HEK293 (cell line): ENCODE measurements around the gene DLX2.

Experiments
- CTCF ChIA-PET: fragments of 350-600 bp; formaldehyde crosslinking; extraction: SDS; loops from one replicate; lab custom pipeline; 2021; ENCODE audit warnings: antibody characterized with exemption; lab: Yijun Ruan, JAX
- POLR2A ChIA-PET: fragments of 300-600 bp; formaldehyde crosslinking; extraction: SDS; loops from one replicate; lab custom pipeline; 2020; ENCODE audit warnings: antibody characterized with exemption, inconsistent platforms; lab: Yijun Ruan, JAX
- H3K27ac ChIP-seq: fragments of 200-500 bp; sonication (Bioruptor generic); 2 replicates; pipeline ENCODE4 v1.5.1; 2014; ENCODE audit warnings: low read depth, low read length, control low read depth, inconsistent platforms; ENCODE audit errors: extremely low read depth
- H3K36me3 ChIP-seq, 2 experiments: fragments of 200-500 bp in 1 of 2; sonication (Bioruptor generic) in 1 of 2; 1 replicate in 1 of 2; 2 replicates in 1 of 2; pipeline ENCODE4 v1.5.1; 2014 to 2017; ENCODE audit warnings: inconsistent platforms in 2 of 2, low read length in 2 of 2; ENCODE audit not compliant: control insufficient read depth in 2 of 2, insufficient read depth in 1 of 2
- H3K4me1 ChIP-seq: fragments of 200-500 bp; sonication (Bioruptor generic); 2 replicates; pipeline ENCODE4 v1.5.1; 2014; ENCODE audit warnings: mild to moderate bottlenecking, low read length, inconsistent platforms; ENCODE audit not compliant: control insufficient read depth, insufficient read depth
- H3K4me3 ChIP-seq: 2 replicates; pipeline ENCODE4 v1.5.1; 2011; ENCODE audit warnings: low read depth, mild to moderate bottlenecking, control low read depth, low read length, moderate library complexity
- H3K9me3 ChIP-seq: fragments of 200-500 bp; sonication (Bioruptor generic); 2 replicates; pipeline ENCODE4 v1.5.1; 2014; ENCODE audit warnings: low read depth, low read length, inconsistent platforms; ENCODE audit not compliant: control insufficient read depth, insufficient read depth
- AEBP2 ChIP-seq: fragments of 450-650 bp; formaldehyde crosslinking; IDR thresholded peaks from 2 replicates; pipeline ENCODE4 v1.5.1; 2016; ENCODE audit warnings: missing biosample characterization, missing genetic modification characterization, borderline replicate concordance
- GLI2 ChIP-seq: fragments of 450-650 bp; formaldehyde crosslinking; IDR thresholded peaks from 2 replicates; pipeline ENCODE4; 2017; ENCODE audit warnings: missing biosample characterization, missing genetic modification characterization, low read depth, borderline replicate concordance
- PBX3 ChIP-seq: sonication (generic); formaldehyde crosslinking; IDR thresholded peaks from 2 replicates; pipeline ENCODE4 v1.8.1; 2022; ENCODE audit warnings: mild to moderate bottlenecking, moderate library complexity, missing genetic modification reagents
- ZBTB48 ChIP-seq: fragments of 450-650 bp; formaldehyde crosslinking; IDR thresholded peaks from 2 replicates; pipeline ENCODE4 v1.5.1; 2016; ENCODE audit warnings: missing biosample characterization, missing genetic modification characterization
- ZNF133 ChIP-seq: fragments of 450-650 bp; formaldehyde crosslinking; IDR thresholded peaks from 2 replicates; pipeline ENCODE4 v1.5.1; 2016; ENCODE audit warnings: missing biosample characterization, missing genetic modification characterization
- ZNF175 ChIP-seq: fragments of 450-650 bp; formaldehyde crosslinking; IDR thresholded peaks from 2 replicates; pipeline ENCODE4 v1.5.1; 2016; ENCODE audit warnings: missing biosample characterization, missing genetic modification characterization
- ZNF274 ChIP-seq, 2 experiments: fragments of 200-500 bp in 1 of 2; fragments of 450-650 bp in 1 of 2; sonication (Bioruptor generic) in 1 of 2; formaldehyde crosslinking in 1 of 2; IDR thresholded peaks; 2 replicates each; pipeline versions ENCODE4 v1.5.1 to v1.6.1; 2014 to 2016; ENCODE audit warnings: borderline replicate concordance in 1 of 2, inconsistent platforms in 1 of 2, low read length in 1 of 2, missing biosample characterization in 1 of 2, missing genetic modification characterization in 1 of 2
- ZNF302 ChIP-seq: fragments of 450-650 bp; formaldehyde crosslinking; IDR thresholded peaks from 2 replicates; pipeline ENCODE4 v1.5.1; 2016; ENCODE audit warnings: missing biosample characterization, missing genetic modification characterization, low read depth
- ZNF426 ChIP-seq: fragments of 450-650 bp; formaldehyde crosslinking; IDR thresholded peaks from 2 replicates; pipeline ENCODE4 v1.5.1; 2017; ENCODE audit warnings: missing biosample characterization, missing genetic modification characterization, mild to moderate bottlenecking, inconsistent platforms, moderate library complexity
- ZNF530 ChIP-seq: fragments of 450-650 bp; formaldehyde crosslinking; IDR thresholded peaks from 2 replicates; pipeline ENCODE4 v1.5.1; 2016; ENCODE audit warnings: low read depth, missing biosample characterization, missing genetic modification characterization
- ZNF548 ChIP-seq: fragments of 450-650 bp; formaldehyde crosslinking; IDR thresholded peaks from 2 replicates; pipeline ENCODE4 v1.5.1; 2016; ENCODE audit warnings: missing biosample characterization, missing genetic modification characterization
- ZNF610 ChIP-seq: fragments of 450-650 bp; formaldehyde crosslinking; IDR thresholded peaks from 2 replicates; pipeline ENCODE4 v1.5.1; 2016; ENCODE audit warnings: missing biosample characterization, missing genetic modification characterization, borderline replicate concordance
- ZNF621 ChIP-seq: fragments of 450-650 bp; formaldehyde crosslinking; IDR thresholded peaks from 2 replicates; pipeline ENCODE4 v1.5.1; 2017; ENCODE audit warnings: missing biosample characterization, missing genetic modification characterization
- ZNF707 ChIP-seq: fragments of 450-650 bp; formaldehyde crosslinking; IDR thresholded peaks from 2 replicates; pipeline ENCODE4 v1.5.1; 2016; ENCODE audit warnings: missing biosample characterization, missing genetic modification characterization
- ZNF777 ChIP-seq: fragments of 450-650 bp; formaldehyde crosslinking; IDR thresholded peaks from 2 replicates; pipeline ENCODE4 v1.5.1; 2017; ENCODE audit warnings: missing biosample characterization, missing genetic modification characterization, borderline replicate concordance

DLX2 gene

GRCh38 chr2:172090044-172090961 is 12.4 kb downstream of the DLX2 start (continued):
- no peak for TF ChIP-seq AEBP2 (tag by site-specific recombination)
- TF ChIP-seq ZNF175 (tag by site-specific recombination), result no peak
- TF ChIP-seq PBX3 (CRISPR knock-in tag), result no peak
- TF ChIP-seq ZNF777 (tag by site-specific recombination), result no peak
- no peak for TF ChIP-seq ZNF274 (IDR thresholded peaks at IDR 0.05; ENCODE audit: low read length)
- TF ChIP-seq ZNF274 (tag by site-specific recombination; IDR thresholded peaks at IDR 0.05; ENCODE audit: borderline replicate concordance), result no peak
- TF ChIP-seq, all 188 proteins: peak for 0

- H3K4me3 ChIP-seq, result no peak overlapping the region
- peaks cover 0 to 28% of the 10 kb centered on the region in 2 experiments; a peak in 1 of 3 replicates for H3K36me3 ChIP-seq
- no peaks in the 10 kb centered on the region for H3K4me1 ChIP-seq
- no peak overlapping the region for H3K27ac ChIP-seq
- ChIA-PET CTCF (no interaction called here), POLR2A (interaction anchor here (1.6 kb wide), 1 partner anchor 12 kb away, joined by 5 read pairs; no protein-coding TSS in a partner anchor)
- TF ChIP-seq ZNF707 (no peak), ZNF426 (tag by site-specific recombination) (no peak)
- H3K9me3 ChIP-seq, result no peaks in the 10 kb centered on the region
Observed at GRCh38 chr2:172089633-172090032, 13.1 kb downstream of the DLX2 start.

GRCh38 chr2:172089005-172089504 is 13.6 kb downstream of the DLX2 start:
- CTCF ChIA-PET, result no interaction called here
- TF ChIP-seq ZNF548 (tag by site-specific recombination) (no peak), GLI2 (tag by site-specific recombination) (no peak), ZNF621 (tag by site-specific recombination) (no peak), ZNF610 (no peak), ZNF302 (tag by site-specific recombination) (no peak), ZBTB48 (tag by site-specific recombination) (peak; percentile 52; the same call in 1 of the 2 replicates), ZNF133 (tag by site-specific recombination) (no peak), ZNF530 (tag by site-specific recombination) (no peak)
- TF ChIP-seq, all 188 proteins: peak for 1
- no peak overlapping the region for H3K4me3 ChIP-seq
- no peak overlapping the region for H3K27ac ChIP-seq
- no peaks in the 10 kb centered on the region; the same call in 1 of the 2 replicates for H3K4me1 ChIP-seq
- H3K36me3 ChIP-seq, result peaks cover 0 to 28% of the 10 kb centered on the region in 2 experiments; a peak in 1 of 3 replicates
- POLR2A ChIA-PET, result no interaction called here
- no peaks in the 10 kb centered on the region for H3K9me3 ChIP-seq
